Activated T-helper 9 cell treated with anti-CD3 and anti-CD28 coated beads, Interleukin-2, amount 50 U/mL, for 16 hours (primary cell): ENCODE data around the gene SYNPO.

Source experiments
- DNase-seq: peaks from one replicate; pipeline ENCODE4 v3.0.0-alpha.2; 2020; ENCODE audit warnings: low read depth

SYNPO gene

DNA sequence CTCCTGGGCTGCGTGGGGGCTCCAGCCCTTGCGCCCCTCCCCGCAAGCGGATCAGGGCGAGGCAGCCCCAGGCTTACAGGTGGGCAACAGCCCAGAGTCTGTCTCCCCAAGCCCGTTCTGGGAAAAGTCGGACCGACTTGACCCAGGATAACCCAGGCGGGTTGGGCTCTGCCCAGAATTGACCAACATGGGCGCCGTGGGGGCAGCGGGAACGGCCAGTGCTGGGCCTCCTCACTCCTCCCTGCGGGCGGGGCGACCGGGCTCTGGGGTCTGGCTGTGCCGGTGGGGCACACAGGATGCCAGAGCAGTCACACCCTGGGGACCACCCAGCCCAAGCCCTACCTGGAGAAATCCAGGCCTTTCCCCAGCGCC, 15.3 kb upstream of the SYNPO start:
- no peak for DNase-seq

GRCh38 chr5:150625831-150626746, 14.4 kb upstream of the SYNPO start:
- DNase-seq: no peak

DNA sequence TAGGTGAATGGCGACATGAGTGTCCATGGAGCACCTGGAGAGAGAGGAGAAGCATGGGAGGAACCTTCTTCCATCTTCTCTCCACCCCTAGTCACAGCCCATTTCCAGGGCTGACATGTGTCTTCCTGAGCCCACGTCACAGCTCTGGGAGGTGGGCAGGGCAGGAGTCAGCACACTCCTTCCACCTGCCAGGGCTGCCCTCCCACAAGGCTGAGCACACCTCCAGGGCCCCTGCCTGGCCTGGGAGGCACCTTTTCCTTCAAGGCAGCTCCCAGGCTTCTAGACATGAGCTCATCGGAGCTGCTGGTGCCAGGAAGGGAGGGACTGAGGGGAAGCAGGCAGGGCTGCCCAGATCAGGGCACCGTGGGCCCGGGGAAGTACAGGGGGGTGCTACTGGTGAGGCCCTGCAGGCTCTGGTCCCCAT, 13.6 kb upstream of the SYNPO start:
- DNase-seq: no peak

GRCh38 chr5:150627731-150628545, 12.5 kb upstream of the SYNPO start:
- no peak for DNase-seq

GRCh38 chr5:150628936-150629485, 11.4 kb upstream of the SYNPO start:
- DNase-seq: no peak

DNA sequence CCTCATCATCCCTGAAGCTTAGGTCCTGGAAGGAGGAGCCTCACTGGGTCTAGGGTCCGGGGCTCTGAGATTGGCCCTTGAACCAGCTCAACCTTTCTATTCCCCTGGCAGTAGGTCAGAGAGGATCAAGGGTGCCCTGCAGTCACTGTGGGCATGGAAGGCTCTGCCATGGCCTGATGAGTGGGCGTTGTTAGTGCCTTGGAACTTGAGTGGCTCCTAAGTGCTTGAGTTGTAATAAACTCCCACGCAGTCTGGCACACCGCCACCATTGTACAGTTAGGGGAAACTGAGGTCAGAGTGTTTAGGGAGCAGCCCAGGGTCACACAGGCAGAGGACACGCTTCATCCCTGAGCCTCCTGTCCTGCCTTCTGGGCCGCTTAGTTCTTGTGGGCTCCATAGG, 10.4 kb upstream of the SYNPO start:
- no peak for DNase-seq

DNA sequence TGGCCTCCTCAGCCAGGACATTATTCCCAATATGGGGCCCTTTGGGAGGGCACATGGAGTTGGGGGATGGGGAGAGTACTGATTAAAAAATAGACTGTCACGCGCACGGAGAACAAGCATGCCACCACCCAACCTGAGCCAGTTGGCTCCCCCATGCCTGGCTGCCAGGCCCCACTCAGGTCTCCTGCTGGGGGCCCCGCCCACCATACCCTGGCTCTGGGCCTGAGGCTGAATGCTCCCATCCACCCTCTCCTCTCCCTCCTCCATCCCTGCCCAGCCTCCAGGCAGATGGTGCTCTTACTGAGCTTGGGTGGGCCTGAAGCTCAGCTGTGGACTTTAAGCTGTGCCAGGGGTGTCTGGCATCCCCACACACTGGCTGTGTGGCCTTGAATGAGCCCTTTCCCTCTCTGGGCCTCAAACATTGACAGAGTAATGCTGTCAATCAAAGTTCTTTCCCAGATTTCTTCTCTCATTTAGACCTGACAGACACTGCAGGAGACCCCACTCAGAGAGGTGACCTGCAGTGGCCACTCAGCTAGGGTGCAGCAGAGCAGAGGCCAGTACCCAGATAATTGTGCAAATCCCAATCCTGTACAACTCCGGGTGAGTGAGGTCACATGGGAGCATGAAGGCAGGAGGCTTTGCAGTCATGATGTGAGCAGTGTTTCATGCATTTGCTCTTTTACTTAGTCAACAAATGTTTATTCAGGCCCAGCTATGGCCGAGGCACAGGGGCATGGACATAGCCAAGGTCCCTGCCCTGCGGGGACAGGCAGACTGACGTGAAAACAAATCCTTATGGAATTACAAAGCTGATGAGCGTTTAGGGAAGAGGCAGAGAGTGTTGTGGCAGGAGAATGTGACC, 9.8 kb upstream of the SYNPO start:
- DNase-seq: no peak

- DNase-seq: no peak
These were observed 9.1 kb upstream of the SYNPO start for GRCh38 chr5:150631326-150631701.

- DNase-seq: no peak
These were observed 7.9 kb upstream of the SYNPO start for GRCh38 chr5:150632305-150633160.

DNA sequence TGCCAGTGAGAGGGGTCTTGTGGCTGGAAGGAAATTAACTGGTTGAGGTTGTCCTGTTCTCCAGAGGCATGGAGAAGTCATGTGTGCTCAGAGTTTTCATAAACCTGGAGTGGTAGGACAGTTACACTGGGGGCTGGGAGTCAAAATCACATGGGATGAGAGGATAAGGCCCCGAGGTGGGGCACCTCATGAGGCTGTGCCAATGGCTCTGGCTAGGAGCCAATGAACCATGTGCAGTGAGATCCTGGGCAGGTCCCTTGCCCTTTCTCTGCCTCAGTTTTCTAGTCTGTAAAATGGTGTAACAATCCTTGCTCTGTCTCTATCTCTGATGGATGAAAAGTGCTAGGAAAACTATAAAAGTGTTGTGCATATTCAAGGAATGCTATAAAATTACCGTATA, 7.0 kb upstream of the SYNPO start:
- no peak for DNase-seq

DNA sequence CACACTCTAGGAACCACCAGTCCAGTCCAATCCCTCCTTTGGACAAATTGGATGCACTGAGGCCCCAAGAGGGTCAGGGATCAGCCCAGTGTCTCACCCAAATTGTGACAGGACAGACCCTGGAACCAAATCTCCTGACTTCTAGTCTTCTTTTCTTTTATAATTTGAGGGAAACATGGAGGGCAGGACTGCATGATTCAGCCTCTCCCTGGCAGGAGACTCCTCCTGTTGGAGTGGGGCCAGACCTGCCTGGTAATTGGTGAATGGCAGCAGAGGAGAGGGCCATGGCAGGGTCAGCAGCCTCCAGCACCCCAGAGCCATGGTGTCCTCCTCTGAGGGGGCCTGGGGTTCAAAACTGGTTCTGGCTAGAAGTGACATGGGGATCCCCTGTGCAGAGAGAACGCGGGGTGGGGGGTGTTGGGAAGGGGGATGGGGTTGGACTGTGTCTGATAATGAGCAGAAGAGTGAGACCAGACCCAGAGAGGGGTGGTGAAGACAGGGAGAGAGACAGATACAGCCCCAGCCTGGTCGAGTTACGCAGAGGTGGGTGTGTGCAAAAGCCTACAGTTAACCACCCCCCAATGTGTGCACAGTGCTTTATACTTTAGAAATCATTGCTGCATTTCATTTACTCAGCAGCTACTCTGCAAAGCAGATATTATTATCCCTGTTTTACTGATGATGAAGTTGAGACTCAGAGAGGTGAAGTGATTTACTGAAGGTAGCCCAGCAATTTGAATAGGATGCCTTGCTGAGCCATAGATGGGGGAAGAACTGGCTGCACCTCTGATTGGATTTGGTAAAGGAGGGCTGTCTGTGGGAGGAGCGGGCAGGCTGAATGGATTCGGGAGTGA, 3.8 kb upstream of the SYNPO start:
- no peak for DNase-seq

GRCh38 chr5:150637245-150638052, 3.0 kb upstream of the SYNPO start:
- DNase-seq: no peak

DNA sequence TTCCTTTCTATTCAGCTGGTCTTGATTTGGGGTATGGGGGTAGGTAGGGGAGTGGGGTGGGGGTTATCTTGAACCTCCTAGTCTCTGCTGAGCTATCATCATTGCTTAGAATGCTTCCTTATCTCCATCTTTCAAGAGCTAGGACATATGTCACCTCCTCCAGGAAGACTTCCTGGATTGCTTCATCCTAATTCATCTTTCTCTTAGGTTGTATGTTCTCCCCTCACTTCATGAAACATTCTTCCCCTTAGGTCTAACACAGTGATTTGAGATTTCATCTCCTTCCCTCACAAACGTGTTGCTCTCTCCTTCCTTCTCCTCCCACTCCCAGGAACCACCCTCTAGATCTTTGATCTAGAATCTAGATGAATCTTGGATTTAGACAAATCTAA, 2.4 kb upstream of the SYNPO start:
- no peak for DNase-seq

- DNase-seq: no peak
These were observed 1.7 kb upstream of the SYNPO start for GRCh38 chr5:150638488-150639376.

DNA sequence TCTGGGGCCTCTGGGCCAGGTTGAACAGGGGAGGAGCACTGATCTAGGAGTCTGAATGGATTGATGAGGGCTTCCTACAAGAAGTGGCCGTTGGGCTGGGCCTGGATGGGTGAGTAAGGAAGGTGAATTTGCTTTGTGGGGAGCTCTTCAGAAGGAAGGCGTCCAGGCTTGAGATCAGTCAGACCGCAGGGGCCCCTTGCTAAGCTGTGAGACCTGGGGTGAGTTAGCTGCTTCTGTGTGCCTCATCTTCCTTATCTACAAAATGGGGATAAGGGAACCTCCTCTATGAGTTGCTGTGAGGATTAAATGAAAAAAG, 1.1 kb upstream of the SYNPO start:
- no peak for DNase-seq

- no peak for DNase-seq
These were observed 709 bp upstream of the SYNPO start for GRCh38 chr5:150639751-150640150.

DNA sequence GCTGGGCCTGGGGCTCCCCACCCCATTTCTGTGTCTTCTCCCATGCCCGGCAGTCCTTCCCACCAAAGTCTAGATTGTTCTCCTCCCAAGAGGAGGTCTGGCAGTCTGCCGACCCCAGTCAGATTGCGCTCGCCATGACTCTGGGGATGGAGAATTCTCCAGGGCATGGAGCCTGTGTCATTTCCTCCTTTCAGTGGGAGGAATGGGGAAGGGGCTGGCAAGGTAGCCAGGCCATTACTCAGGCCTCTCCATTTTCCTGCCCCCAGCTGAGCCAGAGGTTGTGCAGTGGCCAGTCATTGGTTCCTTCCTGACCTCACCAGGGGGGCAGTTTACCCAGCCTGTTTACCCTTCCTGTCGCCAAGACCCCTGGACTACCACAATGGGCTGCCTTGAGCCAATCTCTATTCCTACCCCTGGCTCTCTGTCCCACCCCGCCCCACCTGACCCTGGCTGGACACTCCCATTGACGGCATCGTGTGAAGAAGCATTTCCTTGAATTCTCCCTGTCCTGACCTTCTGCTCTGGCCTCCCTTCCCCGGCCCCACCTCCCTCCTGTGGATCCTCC, 628 bp downstream of the SYNPO start:
- DNase-seq: no peak
